ENCODE measurements around the gene BPGM.

- TF ChIP-seq, protein P1, sequence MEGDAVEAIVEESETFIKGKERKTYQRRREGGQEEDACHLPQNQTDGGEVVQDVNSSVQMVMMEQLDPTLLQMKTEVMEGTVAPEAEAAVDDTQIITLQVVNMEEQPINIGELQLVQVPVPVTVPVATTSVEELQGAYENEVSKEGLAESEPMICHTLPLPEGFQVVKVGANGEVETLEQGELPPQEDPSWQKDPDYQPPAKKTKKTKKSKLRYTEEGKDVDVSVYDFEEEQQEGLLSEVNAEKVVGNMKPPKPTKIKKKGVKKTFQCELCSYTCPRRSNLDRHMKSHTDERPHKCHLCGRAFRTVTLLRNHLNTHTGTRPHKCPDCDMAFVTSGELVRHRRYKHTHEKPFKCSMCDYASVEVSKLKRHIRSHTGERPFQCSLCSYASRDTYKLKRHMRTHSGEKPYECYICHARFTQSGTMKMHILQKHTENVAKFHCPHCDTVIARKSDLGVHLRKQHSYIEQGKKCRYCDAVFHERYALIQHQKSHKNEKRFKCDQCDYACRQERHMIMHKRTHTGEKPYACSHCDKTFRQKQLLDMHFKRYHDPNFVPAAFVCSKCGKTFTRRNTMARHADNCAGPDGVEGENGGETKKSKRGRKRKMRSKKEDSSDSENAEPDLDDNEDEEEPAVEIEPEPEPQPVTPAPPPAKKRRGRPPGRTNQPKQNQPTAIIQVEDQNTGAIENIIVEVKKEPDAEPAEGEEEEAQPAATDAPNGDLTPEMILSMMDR (IDR thresholded peaks at IDR 0.05), result no peak
- no peak for TF ChIP-seq POLR2A (IDR thresholded peaks at IDR 0.05)
Observed at GRCh38 chr7:134622303-134622995, 24.2 kb upstream of the BPGM start.
